ENCODE data around the gene DALRD3. TPM values are rescaled to one million over a fixed set of nuclear protein-coding genes. Genes with fewer than 3 reads are reported as not detected.

DALRD3 gene
- total RNA-seq, 2 experiments from 2014 or later = 15.1 to 15.6 TPM

GRCh38 chr3:48989796-48990635 lies 28.4 kb downstream of the DALRD3 start, which contains the start of gene P4HTM:
P4HTM (plus strand) TSS chr3:48990241; CDS start chr3:48990257, 16 bp downstream.
- H3K4me3 ChIP-seq (ENCODE audit: low read length) = peak within 1 kb of the TSS; percentile 81
- TF ChIP-seq CTCF (IDR thresholded peaks at IDR 0.05) = peak; percentile 39
- Mint-ChIP-seq H3K4me3 (peak within 1 kb of the TSS; percentile 96), H3K27me3 (no peaks in the 10 kb centered on the region), H3K9me3 (no peaks in the 10 kb centered on the region), H3K36me3 (ENCODE audit: low read depth) (peaks cover 27% of the 10 kb centered on the region), H3K27ac (peak within 1 kb of the TSS; percentile 94), H3K4me1 (ENCODE audit: low read depth) (peaks cover 40% of the 10 kb centered on the region)
- ATAC-seq (ENCODE audit: poor library complexity) (peak; percentile 60), DNase-seq (peak; percentile 45 to 88 (median 73))
- peaks cover 17% of the 10 kb centered on the region for H3K36me3 ChIP-seq (ENCODE audit: insufficient read depth, low read length)
- intact Hi-C loops (cut with DNase I, micrococcal nuclease) = loop anchor here (2.0 to 10.0 kb wide), 6 partner anchors 17 to 455 kb away; partner anchors contain the start of genes IMPDH2 (in 2 of the 2), C3orf62 (in 1 of the 2), QRICH1 (in 1 of the 2) and WDR6 (in 1 of the 2)
- peaks cover 48% of the 10 kb centered on the region for H3K4me1 ChIP-seq (ENCODE audit: insufficient read depth, low read length)
- ChIA-PET CTCF (interaction anchor here (0.7 to 6.6 kb wide), 7 partner anchors 17 to 350 kb away, joined by 3 to 100 read pairs (median 16); partner anchors contain the start of genes DALRD3, IMPDH2, NDUFAF3 and WDR6), POLR2A (interaction anchor here (0.7 to 7.2 kb wide), 15 partner anchors 18 to 350 kb away, joined by 3 to 146 read pairs (median 5); partner anchors contain the start of genes DALRD3, IMPDH2, NDUFAF3 and QRICH1)
- peak within 1 kb of the TSS; percentile 71 to 72 for H3K27ac ChIP-seq (ENCODE audit: low read depth in 1 of 2, low read length in 2 of 2)
- no peaks in the 10 kb centered on the region for H3K27me3 ChIP-seq (ENCODE audit: control insufficient read depth in 1 of 2, insufficient read depth in 2 of 2, low read length in 2 of 2)
- H3K9me3 ChIP-seq (ENCODE audit: control insufficient read depth in 1 of 2, insufficient read depth in 1 of 2, low read length in 2 of 2) = no peaks in the 10 kb centered on the region

- Mint-ChIP-seq H3K27me3 (no peaks in the 10 kb centered on the region), H3K4me3 (peak overlapping the region; percentile 93), H3K36me3 (ENCODE audit: low read depth) (peaks cover 27% of the 10 kb centered on the region), H3K27ac (peak overlapping the region; percentile 91), H3K4me1 (ENCODE audit: low read depth) (peaks cover 40% of the 10 kb centered on the region), H3K9me3 (no peaks in the 10 kb centered on the region)
- Histone ChIP-seq H3K9me3 (ENCODE audit: control insufficient read depth in 1 of 2, insufficient read depth in 1 of 2, low read length in 2 of 2) (no peaks in the 10 kb centered on the region), H3K36me3 (ENCODE audit: insufficient read depth, low read length) (peaks cover 21% of the 10 kb centered on the region), H3K27me3 (ENCODE audit: control insufficient read depth in 1 of 2, insufficient read depth in 2 of 2, low read length in 2 of 2) (no peaks in the 10 kb centered on the region), H3K4me3 (ENCODE audit: low read length) (peak overlapping the region; percentile 81), H3K4me1 (ENCODE audit: insufficient read depth, low read length) (peaks cover 48% of the 10 kb centered on the region), H3K27ac (ENCODE audit: low read depth in 1 of 2, low read length in 2 of 2) (peak overlapping the region; percentile 71 to 72)
- intact Hi-C loops (cut with DNase I, micrococcal nuclease) = loop anchor here (2.0 to 10.0 kb wide), 5 partner anchors 32 to 456 kb away; partner anchors contain the start of genes IMPDH2 (in 2 of the 2), C3orf62 (in 1 of the 2) and QRICH1 (in 1 of the 2)
- POLR2A ChIA-PET = interaction anchor here (0.7 to 7.2 kb wide), 11 partner anchors 18 to 169 kb away, joined by 3 to 146 read pairs (median 7); partner anchors contain the start of genes DALRD3, IMPDH2, NDUFAF3 and QRICH1
- DNase-seq (no peak), ATAC-seq (ENCODE audit: poor library complexity) (no peak)
- no peak for TF ChIP-seq CTCF (IDR thresholded peaks at IDR 0.05)
- CTCF ChIA-PET = interaction anchor here (0.7 to 6.6 kb wide), 8 partner anchors 18 to 351 kb away, joined by 3 to 100 read pairs (median 10); partner anchors contain the start of genes DALRD3, IMPDH2, NCKIPSD and NDUFAF3
Measured at GRCh38 chr3:48989126-48989795, 29.1 kb downstream of the DALRD3 start.
